Right renal pelvis (tissue), 4 donors: ENCODE results near the gene LGMN. TPM values are rescaled to one million over a fixed set of nuclear protein-coding genes. Genes with fewer than 3 reads are reported as not detected.
A peak's percentile ranks its signal among the peaks of the same experiment; 100 is the strongest.

ENCODE experiments used
- DNase-seq, 4 donors: peaks; one replicate each; pipeline ENCODE4 v3.0.0-alpha.2; 2013; ENCODE audit warnings: low read depth in 4 of 4, low spot score in 3 of 4, missing footprints in 1 of 4
- polyA plus RNA-seq, 4 donors: library from polyadenylated mRNA; unstranded; fragments of 120-200 nt; gene quantifications; one replicate each; pipeline ENCODE4 v1.2.1, GENCODE V29; 2013; ENCODE audit not compliant: insufficient read length in 4 of 4

Gene LGMN
- polyA plus RNA-seq, 4 donors, result 121 to 148 (median 132) TPM

DNA sequence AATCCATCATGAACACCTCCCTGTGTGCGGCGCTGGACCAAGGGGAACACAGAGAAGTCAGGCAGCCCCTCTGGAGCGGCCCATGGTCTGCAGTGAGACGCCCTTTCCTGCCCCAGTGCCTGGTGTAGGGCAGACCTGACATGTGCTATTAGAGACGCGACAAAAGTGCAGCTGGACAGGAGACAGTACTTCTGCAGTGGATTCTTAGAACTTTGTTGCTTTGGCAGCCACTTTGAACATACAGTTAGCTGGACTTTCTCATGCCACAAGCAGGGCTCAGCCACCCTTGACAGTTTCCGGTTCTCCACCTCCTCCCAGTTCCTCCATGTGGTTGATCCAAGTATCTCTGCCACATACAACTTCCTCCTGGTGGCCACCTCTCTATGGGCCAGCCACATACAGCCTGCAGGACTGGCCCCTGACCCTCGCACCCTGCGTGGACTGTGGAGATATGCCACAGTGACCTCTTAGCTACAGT lies 45.9 kb downstream of the LGMN start:
- DNase-seq, result no peak

DNA sequence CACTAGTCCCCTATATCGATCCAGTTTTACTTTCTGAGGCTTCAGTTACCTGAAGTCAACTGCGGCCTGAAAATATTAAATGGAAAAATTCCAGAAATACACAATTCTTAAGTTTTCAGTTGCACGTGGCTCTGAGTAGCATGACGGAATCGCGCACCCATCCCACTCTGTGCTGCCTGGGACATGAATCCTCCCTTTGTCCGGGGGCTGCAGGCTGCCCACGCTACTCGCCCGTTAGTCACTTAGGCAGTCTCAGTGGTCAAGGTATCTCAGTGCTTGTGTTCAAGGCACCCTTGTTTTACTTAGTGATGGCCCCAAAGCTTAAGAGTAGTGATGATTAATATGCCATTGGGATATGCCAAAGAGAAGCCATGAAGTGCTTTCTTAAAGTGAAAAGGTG lies 46.6 kb downstream of the LGMN start:
- DNase-seq, result no peak

DNA sequence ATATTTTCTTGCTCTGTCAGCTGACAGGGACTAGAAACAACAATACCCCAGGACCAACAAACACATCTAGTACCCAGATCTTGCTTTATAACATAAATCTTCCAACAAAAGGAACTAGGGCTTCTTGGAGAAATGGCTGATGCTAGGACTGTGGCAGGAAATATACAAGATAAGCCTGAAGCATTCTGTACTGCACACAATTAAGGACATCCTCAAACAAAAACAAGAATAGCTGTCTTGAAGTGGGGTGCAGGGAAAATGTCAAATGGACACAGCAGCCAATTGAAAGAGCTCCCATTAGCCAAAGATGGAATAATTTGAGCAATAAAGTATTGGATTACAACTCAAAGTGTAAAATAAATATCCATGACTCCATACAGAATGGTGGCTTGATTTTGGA lies 50.0 kb downstream of the LGMN start:
- no peak for DNase-seq

DNA sequence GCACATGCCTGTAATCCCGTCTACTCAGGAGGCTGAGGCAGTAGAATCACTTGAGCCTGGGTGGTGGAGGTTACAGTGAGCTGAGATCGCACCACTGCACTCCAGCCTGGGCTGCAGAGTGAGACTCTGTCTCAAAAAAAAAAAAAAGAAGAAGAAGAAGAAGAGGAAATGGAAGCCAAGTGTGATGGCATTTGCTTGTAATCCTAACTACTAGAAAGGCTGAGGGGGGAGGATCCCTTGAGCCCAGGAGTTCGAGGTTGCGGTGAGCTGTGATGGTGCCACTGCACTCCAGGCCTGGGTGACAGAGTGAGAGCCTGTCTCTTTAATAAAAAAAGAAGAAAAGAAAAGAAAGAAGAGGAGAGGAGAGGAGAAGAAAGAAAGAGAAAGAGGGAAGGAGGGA lies 52.1 kb downstream of the LGMN start:
- DNase-seq, result no peak

DNA sequence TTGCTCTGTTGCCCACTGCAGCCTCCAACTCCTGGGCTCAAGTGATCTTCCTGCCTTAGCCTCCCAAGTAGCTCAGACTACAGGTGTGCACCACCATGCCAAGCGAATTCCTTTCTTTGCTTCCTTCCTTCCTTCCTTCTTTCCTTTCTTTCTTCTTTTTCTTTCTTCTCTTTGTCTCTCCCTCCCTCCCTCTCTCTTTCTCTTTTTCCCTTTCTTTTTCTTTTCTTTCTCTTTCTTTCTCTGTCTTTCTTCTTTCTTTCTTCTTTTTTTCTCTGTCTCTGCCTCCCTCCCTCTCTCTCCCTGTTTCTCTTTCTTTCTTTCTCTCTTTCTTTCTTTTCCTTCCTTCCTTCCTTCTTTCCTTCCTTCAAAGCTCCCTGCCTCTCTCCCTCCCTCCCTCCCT lies 52.9 kb downstream of the LGMN start:
- no peak for DNase-seq

DNA sequence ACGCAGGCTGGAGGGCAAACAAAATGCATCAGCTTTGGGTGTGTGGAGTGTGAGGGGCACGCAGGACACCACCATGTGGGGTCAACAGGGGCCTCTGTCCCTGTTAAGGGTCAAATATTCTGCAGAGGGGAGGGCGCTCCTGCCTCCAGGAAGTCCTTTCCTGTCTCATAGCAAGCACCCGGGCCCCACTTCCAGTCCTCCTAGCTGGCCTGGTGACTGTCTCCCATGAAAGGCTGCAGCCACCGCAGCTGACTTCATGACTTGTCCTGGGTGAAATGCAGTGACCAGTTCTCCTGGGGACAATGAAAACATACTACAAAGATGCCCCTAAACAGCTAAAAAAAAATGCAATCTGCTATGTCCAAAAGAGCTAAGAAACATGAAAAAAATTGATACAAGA lies 53.6 kb downstream of the LGMN start:
- no peak for DNase-seq

DNA sequence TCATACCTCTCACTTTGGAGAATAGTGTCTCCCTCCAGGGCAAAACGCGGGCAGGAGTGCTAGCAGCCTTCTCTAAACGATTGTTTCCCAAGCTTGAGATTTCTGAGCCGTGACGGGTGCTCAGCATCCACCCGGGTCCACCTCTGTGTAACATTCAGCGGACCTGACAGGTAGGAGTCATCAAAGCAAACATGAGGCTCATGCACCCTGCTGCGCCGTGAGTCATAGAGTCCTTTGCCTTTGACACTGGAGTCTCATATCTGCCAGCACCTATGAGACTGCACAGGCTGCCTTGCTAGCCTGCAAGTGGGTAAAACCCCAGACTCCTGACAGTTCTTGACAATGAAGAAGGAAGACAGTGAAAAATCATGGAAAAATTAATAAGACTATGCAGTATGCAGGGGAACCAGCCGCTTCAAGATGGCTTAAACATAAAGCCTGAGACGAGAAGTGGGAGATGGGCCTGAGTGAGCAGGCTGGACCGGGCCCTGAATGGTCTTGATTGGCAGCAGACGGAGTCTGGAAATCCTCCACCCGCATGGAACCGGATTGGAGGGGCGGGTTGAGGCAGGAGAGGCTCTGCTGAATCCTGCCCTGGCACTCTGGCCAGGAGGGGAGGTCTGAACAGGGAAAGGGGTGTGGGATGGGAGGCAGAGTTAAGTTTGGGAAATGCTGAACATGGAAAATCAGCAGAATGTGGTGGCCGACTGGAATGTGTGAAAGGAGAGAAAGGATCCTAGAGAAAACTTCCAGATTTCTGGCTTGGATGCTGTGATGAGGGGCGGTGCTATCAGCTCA lies 54.2 kb downstream of the LGMN start:
- DNase-seq, result no peak

DNA sequence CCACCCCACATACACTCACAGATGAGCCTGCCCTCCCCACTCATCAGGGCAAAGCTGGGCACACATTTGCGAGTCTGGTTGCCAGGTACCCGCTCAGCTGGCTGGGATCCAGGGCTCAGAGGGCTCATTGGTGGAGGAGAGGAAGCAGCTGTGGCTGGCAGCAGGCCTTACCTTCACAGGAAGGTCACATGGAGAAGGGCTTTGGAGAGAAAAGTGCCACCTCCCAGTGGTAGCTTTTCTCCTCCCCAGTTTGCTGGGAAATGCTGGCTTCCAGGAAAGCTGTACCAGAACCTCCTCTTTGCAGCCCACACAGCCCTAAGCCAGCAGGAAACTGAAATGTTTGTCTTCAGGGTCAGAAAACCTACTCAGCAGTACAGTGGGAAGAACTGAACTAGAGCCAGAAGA lies 55.6 kb downstream of the LGMN start:
- no peak for DNase-seq

DNA sequence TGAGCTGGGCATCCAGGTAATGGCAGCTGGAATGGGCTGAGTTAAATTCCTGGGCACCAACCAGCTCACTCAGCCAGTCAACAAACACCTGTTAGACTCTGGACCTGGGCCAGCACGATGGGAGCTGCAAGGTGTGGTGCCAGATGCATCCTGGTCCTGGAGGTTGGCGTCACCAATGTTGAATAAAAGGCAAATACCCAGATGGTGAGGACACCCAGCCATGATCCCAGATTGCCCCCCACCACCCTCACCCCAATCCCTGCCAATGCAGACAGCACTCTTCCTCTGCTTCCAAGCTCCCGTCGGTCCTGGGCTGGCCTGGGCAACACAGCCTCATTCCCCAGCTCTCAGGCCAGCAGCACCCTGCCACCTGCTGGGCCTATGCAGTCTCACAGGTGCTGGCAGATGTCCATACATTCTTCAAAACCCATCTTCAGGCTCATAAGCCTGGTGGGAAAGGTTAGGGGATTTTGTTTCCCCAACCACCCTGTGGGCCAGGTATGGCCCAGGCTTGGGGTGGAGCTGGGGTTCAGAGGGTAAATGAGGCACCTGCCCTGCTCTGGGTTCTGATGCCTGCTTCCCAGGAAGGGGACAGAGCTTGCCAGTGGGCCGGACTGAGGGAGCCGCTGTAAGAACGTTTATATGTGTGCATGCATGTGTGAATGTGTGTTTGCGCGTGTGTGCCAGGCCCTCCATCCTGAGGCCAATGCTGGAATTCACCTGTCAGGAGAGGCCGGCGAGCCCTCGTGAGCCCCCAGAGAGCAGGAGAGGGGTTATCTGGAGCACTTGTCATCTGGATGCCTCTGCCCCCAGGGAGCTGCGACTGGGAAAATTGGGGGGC lies 58.0 kb downstream of the LGMN start:
- DNase-seq, result peak in 1 of 4 donors; percentile 23

DNA sequence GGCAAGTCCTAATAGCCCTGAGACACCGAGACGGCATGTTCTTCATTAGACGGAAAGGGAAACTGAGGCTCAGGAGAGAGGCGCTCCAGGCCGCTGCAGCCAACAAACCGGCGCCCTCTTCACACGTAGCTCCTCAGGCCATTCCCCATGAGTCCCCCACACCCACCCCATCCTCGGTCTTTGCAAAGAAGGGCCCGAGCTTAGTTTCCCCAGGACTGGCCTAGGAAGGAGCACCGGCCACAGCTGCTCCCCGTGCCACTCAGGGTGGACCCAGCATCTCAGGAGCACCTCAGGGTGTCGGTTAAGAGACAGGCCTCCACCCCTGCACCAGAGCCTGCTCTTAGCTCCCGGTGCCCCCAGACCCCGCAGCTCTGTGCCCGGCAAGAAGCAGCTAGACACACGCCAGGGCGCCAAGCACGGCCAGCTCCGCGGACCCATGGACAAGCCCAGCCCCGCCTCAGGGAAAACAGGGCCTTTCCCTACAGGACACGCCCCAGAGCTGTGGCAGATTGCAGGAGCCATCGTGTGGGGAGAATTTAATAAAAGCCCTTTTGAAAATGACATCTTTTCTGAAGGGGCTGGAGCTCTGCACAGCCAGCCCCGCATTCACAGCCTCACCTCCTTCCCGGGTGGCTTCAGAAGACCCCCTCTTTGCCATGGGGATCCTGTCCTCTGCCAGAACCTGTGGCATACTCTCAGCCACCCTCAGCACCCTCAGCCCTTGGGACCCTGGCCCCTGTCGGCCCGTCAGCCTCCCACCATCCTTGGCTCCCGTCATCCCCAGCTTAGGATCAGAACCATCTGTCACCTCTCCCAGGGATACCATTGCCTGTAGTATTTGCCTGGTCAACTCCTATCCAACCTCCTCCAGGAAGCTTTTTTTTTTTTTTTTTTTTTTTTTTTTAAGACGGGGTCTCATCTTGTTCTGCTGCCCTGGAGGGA lies 59.7 kb downstream of the LGMN start:
- no peak for DNase-seq

DNA sequence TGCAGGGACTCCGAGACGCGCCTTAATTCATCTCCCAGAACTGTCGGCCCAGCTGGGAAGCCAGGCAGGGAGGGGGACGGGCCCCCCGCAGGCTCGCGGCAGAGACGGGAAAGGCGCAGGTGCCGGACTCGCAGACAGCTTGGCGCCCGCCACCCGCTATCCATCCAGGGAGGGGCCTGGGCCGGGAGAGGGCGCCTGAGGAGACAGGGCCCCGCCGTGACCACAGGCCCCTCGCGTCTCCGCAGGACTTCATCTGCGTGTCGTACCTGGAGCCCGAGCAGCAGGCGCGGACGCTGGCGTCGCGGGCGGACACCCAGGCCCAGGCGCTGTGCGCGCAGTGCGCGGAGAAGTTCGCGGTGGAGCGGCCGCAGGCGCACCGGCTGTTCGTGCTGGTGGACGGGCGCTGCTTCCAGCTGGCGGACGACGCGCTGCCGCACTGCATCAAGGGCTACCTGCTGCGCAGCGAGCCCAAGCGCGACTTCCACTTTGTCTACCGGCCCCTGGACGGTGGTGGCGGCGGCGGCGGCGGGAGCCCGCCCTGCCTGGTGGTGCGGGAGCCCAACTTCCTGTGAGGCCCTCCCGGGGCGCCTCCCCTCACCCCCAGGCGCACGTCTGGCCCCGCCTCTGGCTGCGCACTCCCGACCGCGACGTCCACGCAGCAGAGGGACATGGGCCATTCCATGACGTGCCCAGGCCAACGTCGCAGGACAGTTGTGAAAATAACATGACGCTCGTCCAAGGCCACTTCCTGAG lies 60.6 kb downstream of the LGMN start:
- peak in 2 of 4 donors; percentile 16 to 28 for DNase-seq

DNA sequence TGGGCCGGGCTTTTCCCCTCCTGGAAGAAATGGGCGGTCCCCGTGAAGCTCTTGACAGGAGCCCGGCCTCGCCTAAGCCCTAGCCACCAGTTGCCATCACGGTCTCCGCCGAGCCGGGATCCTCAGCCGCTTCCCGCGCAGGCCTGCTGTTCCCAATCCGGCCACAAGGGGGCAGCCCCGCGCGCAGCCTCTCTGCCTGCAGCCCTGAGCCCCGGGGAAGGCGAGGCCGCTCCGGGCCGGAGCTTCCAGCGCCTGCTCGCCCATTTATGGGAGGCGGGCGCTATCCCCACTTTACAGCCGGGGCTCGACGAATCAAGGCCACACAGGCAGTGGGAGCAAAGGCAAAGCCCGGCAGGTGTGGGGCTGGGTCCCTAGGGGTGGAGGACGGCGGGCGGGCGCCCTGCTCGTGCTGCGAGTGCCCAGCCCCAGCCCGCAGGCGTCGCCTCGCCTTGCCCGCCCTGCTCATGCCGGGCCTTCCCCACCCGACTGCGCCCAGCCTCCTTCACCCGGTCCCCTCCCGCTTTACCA lies 61.5 kb downstream of the LGMN start:
- DNase-seq, result peak; percentile 33 to 63 (median 40)

DNA sequence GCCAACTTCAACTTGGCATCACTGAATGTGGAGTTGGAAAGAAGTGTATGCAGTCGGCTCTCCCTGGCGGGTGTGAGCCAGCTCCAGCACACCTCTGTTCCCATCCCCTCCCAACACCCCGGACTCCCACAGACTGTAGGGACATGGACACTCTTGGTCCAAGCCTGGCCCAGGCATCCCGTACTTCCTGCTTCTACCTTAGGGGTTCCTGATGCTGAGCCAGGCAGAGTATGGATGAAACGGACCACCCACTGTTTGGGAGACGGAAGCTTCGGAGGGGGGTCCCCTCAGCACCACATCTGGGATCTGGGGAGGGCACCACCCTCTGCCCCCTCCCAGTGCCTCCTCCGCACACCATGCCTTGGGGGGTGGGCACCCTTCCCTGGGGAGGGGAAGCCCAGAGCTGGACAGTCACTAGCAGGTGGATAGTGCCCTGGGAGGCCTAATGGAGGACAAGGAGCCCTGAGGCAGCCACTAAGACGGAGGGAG lies 62.0 kb downstream of the LGMN start:
- no peak for DNase-seq

DNA sequence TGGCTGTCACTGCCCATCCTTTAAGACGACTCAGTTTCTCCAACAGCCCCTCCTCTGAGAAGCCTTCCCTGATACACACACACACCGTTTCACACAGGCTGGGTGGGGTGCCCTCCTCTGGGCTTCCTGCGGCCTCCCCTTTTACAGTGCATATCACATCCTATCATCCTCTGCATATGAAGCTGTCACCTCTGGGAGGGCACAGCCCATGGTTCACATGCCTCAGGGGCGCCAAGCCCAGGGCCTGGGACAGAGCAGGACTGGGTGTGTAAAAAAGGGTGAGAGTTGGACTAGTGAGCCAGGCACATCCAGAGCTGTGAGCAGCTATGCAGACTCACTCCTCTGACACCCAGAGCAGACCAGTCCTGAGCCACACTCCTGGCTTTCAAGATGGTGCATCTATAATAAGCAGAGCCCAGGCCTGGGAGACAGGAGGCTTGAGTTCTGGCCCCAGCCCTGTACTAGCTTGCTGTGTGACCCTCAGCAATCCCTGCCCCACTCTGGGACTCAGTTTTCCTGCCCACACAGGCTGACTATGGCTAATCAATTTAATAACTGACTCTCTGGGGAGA lies 62.6 kb downstream of the LGMN start:
- no peak for DNase-seq

DNA sequence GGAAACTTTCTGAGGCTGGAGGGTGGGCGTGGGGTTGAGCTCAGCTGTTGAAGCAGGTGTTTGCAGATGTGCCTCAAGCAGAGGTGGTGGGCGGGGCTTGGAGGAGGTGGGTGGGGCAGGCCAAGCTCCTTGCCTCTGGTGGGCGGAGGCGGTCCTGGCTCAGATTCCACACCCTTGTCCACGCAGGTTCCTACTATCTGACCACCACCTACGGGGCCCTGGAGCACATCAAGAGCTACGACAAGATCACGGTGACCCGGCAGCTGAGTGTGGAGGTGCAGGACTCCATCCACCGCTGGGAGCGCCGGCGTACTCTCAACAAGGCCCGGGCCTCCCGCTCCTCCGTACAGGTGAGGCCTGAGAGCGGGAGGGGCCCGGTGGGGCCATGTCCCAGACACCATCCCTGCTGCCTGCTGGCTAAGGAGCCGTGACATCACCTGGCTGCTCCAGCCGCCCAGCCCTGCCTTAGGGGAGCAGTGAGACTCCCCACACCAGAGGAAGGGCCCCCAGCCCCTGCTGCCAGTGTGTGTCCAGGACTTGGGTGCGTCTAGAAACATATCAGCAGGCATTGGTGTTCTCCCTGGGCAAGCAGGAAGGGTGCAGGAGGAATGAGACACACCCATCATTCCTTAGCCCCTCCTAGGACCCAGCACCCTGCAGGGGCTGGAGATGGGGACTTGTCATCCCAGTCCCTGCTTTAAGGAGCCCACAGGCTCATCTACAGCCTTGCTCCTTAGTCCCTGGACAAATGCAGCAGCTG lies 63.4 kb downstream of the LGMN start:
- DNase-seq, result no peak

DNA sequence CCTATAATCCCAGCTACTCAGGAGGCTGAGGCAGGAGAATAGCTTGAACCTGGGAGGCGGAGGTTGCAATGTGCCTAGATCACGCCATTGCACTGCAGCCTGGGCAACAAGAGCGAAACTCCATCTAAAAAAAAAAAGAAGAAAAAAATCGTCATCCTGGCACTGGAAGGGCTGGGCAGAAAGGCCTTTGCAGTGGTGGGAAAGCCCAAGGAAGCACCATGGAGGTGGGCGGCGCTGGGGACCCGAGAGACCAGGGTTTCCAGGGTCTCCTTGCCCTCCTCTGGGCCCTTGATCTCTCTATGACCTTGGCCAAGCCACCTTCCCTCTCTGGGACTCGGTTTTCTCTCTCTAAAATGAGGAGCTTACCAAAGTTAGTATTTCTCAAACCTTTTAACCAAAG lies 65.4 kb downstream of the LGMN start:
- DNase-seq, result no peak

DNA sequence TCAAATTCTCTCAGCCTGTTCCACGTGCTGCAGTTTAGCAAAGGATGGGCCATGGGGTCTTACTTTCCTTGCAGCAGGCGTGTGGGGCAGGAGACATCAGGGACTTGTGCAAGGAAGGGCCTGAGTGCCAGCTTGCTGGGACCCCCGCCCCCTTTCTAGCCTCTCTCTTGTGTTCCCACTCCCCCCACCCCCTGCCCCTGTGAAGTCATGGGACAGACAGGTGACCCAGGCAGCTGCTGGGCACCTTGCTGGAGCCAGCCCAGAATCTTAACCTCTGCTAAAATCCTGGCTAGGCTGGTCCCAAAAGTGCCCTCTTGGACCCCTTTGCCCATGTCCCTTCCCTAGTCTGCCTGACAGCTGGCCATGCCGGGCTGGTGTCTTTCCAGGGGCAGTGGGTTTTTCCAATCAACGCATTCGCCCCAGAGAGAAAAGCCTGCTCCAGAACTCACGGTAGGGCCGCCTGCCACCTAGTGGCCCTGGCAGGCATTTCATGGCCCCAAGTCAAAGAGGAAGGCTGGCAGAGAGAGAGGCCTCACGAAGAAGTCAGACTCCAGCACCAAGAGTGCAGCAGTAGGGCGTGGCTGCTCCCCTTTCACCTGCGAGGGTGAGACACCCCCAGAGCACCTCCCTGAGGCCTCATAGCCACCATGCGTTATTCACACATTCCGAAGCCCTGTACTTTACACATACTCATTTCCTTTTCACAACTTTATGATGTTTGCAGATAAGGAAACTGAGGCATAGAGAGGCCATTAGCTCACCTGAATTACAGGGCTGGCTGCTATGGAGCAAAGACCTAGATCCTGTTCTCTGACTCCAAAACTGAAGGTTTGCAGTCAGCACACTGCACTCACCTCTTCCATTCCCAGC lies 67.4 kb downstream of the LGMN start:
- peak in 3 of 4 donors; percentile 48 to 51 (median 49) for DNase-seq
